Mesendoderm (in vitro differentiated cells): ENCODE measurements around the gene ASTN2.
A peak's percentile ranks its signal among the peaks of the same experiment; 100 is the strongest.

Source experiments
- DNase-seq: peaks from one replicate; pipeline ENCODE4 v3.0.0; 2013
- H2AK5ac ChIP-seq: 2 replicates; pipeline ENCODE4 v1.6.1; 2013; ENCODE audit warnings: low read length, inconsistent platforms
- H2BK120ac ChIP-seq: 2 replicates; pipeline ENCODE4 v1.6.1; 2013; ENCODE audit warnings: low read depth, mild to moderate bottlenecking, low read length, moderate library complexity, mixed read lengths
- H2BK15ac ChIP-seq: replicated peaks from 2 replicates; pipeline ENCODE4 v1.6.1; 2013; ENCODE audit warnings: low read depth, mild to moderate bottlenecking, moderate library complexity
- H2BK5ac ChIP-seq: 2 replicates; pipeline ENCODE4 v1.6.1; 2013; ENCODE audit warnings: low read length, inconsistent platforms
- H3K18ac ChIP-seq: 2 replicates; pipeline ENCODE4 v1.6.1; 2013; ENCODE audit warnings: mild to moderate bottlenecking, low read length, mixed read lengths
- H3K23ac ChIP-seq: one replicate; pipeline ENCODE4 v1.6.1; 2013; ENCODE audit warnings: low read length
- H3K27ac ChIP-seq: 2 replicates; pipeline ENCODE4 v1.5.1; 2013; ENCODE audit warnings: low read depth, mild to moderate bottlenecking, inconsistent platforms, low read length, moderate library complexity
- H3K27me3 ChIP-seq: 2 replicates; pipeline ENCODE4 v1.6.1; 2013; ENCODE audit warnings: low read length, control low read depth, mild to moderate bottlenecking, inconsistent platforms; ENCODE audit not compliant: insufficient read depth, poor library complexity
- H3K36me3 ChIP-seq: 2 replicates; pipeline ENCODE4 v1.6.1; 2013; ENCODE audit warnings: low read length, inconsistent platforms; ENCODE audit not compliant: control insufficient read depth, insufficient read depth
- H3K4ac ChIP-seq: one replicate; pipeline ENCODE4 v1.6.1; 2013; ENCODE audit warnings: low read depth, mild to moderate bottlenecking, low read length, moderate library complexity
- H3K4me1 ChIP-seq: 2 replicates; pipeline ENCODE4 v1.6.1; 2013; ENCODE audit warnings: low read depth, low read length, inconsistent platforms; ENCODE audit not compliant: control insufficient read depth
- H3K4me2 ChIP-seq: 2 replicates; pipeline ENCODE4 v1.6.1; 2013; ENCODE audit warnings: low read length
- H3K4me3 ChIP-seq: 2 replicates; pipeline ENCODE4 v1.5.1; 2013; ENCODE audit warnings: mild to moderate bottlenecking, low read length
- H3K56ac ChIP-seq: one replicate; pipeline ENCODE4 v1.6.1; 2013; ENCODE audit warnings: low read length
- H3K79me1 ChIP-seq: 2 replicates; pipeline ENCODE4 v1.6.1; 2013; ENCODE audit warnings: low read length, inconsistent platforms
- H3K79me2 ChIP-seq: 2 replicates; pipeline ENCODE4 v1.6.1; 2013; ENCODE audit warnings: mild to moderate bottlenecking, low read length; ENCODE audit not compliant: control insufficient read depth, insufficient read depth
- H3K9ac ChIP-seq: 2 replicates; pipeline ENCODE4 v1.6.1; 2013; ENCODE audit warnings: low read length, inconsistent platforms
- H4K5ac ChIP-seq: one replicate; pipeline ENCODE4 v1.6.1; 2013; ENCODE audit warnings: low read length
- H4K8ac ChIP-seq: one replicate; pipeline ENCODE4 v1.6.1; 2013; ENCODE audit warnings: low read depth, mild to moderate bottlenecking, control low read depth, low read length, moderate library complexity
- WGBS: extraction: QIAGEN DNeasy Blood & Tissue Kit; methylation state at CpG from one replicate; pipeline ENCODE4 v1.1.7; 2013; ENCODE audit warnings: low lambda C conversion rate, missing lambda C conversion rate; ENCODE audit not compliant: insufficient coverage; ENCODE audit errors: extremely low coverage; 5-methylcytosine and 5-hydroxymethylcytosine counted together

The ASTN2 gene

DNA sequence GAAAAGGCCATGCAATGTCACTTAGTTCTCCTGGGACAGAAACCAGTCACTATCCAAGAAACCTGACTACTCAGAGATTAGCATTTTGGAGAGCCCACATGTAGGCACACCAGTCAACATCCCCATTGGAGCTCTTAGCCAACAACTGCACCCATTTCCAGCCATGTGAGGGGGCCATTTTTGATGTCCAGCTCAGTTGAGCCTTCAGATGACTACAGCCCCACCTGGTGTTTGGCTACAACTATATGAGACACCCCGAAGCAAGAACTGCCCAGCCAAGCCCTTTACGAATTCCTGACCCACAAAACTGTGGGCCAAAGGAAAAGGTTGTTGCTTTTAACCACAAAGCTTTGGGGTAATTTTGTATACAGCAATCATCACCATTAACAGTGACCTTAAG is 300.1 kb downstream of the ASTN2 start:
- Histone ChIP-seq H3K79me2 (no peaks in the 10 kb centered on the region), H2AK5ac (no peak overlapping the region), H4K8ac (no peak overlapping the region), H3K79me1 (no peaks in the 10 kb centered on the region), H3K23ac (no peak overlapping the region), H2BK15ac (no peak overlapping the region), H3K56ac (no peak overlapping the region), H3K36me3 (no peaks in the 10 kb centered on the region), H4K5ac (no peak overlapping the region), H3K4me3 (no peak overlapping the region), H2BK120ac (no peak overlapping the region), H3K27me3 (no peaks in the 10 kb centered on the region), H2BK5ac (no peak overlapping the region), H3K4ac (no peak overlapping the region), H3K4me2 (no peak overlapping the region), H3K27ac (no peak overlapping the region), H3K18ac (no peak overlapping the region), H3K4me1 (no peaks in the 10 kb centered on the region), H3K9ac (no peak overlapping the region)
- no CpG with 5 or more reads among the region's 2 CpGs for WGBS
- peak; percentile 59 for DNase-seq

DNA sequence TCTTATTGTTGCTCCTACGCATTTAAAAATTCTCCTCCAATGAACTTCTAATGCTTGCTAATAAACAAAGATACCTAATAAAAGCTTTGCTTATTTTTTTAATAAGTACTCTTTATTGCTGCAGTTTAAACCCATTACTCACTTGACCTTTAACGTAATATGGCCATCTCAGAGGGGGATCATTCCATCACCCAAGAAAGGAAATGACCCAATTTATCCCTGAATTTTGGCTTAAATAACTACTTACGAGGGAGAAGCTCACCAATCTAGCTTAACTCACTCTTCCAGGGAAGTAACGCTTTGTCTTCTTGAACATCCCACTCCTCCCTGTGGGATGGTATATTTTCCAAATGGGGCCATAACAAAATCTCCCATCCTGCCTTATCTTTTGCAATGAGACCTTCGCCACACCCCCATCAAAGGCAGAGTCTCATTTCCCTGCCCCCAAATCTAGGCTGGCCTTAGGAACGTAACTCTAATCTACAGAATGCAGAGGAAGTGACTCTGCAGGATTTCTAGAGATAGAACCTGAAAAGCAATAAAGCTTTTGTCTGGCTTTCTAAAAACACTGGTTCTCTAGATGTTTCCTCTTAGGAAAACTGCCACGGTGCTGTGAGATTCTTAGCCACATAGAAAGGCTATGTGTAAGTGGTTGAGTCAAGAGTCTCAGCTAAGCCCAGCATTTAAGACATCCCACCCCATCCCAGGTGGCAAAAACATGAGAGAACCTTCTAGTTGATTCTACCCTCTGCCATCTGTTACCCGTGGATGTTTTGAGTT is 310.0 kb downstream of the ASTN2 start:
- Histone ChIP-seq H3K4me1 (peaks cover 11% of the 10 kb centered on the region), H4K8ac (no peak overlapping the region), H3K36me3 (no peaks in the 10 kb centered on the region), H3K4me3 (no peak overlapping the region), H2BK15ac (peak overlapping the region; percentile 98), H3K79me1 (no peaks in the 10 kb centered on the region), H2AK5ac (no peak overlapping the region), H2BK120ac (peak overlapping the region; percentile 93), H3K4me2 (no peak overlapping the region), H4K5ac (no peak overlapping the region), H3K9ac (no peak overlapping the region), H3K79me2 (no peaks in the 10 kb centered on the region), H3K23ac (no peak overlapping the region), H3K18ac (peak overlapping the region; percentile 91), H3K56ac (peak overlapping the region; percentile 54), H2BK5ac (peak overlapping the region; percentile 61), H3K4ac (peak overlapping the region; percentile 87), H3K27ac (peak overlapping the region; percentile 52), H3K27me3 (no peaks in the 10 kb centered on the region)
- no CpG with 5 or more reads among the region's 8 CpGs for WGBS
- DNase-seq, result peak; percentile 90

DNA sequence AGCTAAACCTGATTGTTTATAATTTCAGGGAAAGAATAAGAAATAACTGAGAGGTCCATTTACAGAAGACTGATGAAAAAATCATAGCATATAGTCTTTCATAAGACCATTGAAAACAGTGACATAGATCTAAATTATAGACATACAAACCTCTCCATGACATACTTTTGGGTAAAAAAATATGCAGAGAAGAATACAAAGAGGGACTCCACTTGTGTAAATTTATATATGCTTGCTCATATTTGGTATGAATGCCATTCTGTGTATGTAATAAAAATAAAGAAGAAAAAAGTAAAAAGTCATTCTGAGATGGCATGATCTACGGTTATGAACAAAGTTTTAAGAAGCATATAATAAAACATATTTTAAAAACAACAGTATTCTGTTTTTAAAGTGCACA is 310.7 kb downstream of the ASTN2 start:
- Histone ChIP-seq H4K5ac (no peak overlapping the region), H3K27me3 (no peaks in the 10 kb centered on the region), H3K27ac (no peak overlapping the region), H3K9ac (no peak overlapping the region), H3K36me3 (no peaks in the 10 kb centered on the region), H2BK5ac (no peak overlapping the region), H3K4me1 (peaks cover 11% of the 10 kb centered on the region), H3K56ac (no peak overlapping the region), H3K4ac (no peak overlapping the region), H4K8ac (no peak overlapping the region), H2BK120ac (no peak overlapping the region), H3K79me2 (no peaks in the 10 kb centered on the region), H3K4me3 (no peak overlapping the region), H2BK15ac (no peak overlapping the region), H2AK5ac (no peak overlapping the region), H3K79me1 (no peaks in the 10 kb centered on the region), H3K23ac (no peak overlapping the region), H3K18ac (no peak overlapping the region), H3K4me2 (no peak overlapping the region)
- no CpG with 5 or more reads among the region's 1 CpG for WGBS
- no peak for DNase-seq

DNA sequence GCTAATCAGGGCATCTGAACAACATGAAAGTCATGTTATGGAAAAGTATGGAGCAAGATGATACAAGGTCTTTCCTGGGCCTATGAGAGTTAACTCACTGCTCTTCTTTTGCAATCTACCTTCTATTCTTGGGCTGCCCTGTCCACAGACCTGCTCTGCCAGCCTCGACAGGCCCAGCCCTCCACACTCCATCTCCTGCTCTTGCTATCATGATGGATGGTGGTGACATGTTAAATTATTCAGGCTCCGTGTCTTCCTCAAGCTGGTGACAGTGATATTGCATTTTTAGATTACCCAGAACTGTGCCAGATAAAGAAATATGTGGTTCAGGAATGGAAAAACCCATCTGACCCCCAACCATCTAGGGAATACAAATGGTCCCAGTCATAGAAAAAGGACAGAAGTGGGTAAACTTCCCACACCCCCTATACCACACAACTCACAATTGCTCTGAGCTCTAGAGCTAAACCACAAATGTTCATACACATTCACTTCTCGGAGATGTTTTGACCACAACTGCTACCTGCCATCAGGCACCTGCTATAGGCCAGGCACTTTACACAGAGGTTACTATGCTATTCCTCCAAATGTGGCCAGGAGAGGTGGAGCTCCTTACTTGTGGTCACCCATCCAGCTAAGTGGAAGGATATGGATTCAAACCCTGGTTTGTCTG is 311.3 kb downstream of the ASTN2 start:
- H4K5ac ChIP-seq, result no peak overlapping the region
- H3K9ac ChIP-seq, result no peak overlapping the region
- no peak overlapping the region for H3K27ac ChIP-seq
- no peak overlapping the region for H2AK5ac ChIP-seq
- no peak overlapping the region for H2BK5ac ChIP-seq
- H3K27me3 ChIP-seq, result no peaks in the 10 kb centered on the region
- H3K23ac ChIP-seq, result no peak overlapping the region
- peaks cover 11% of the 10 kb centered on the region for H3K4me1 ChIP-seq
- H2BK15ac ChIP-seq, result peak overlapping the region; percentile 5
- no peak overlapping the region for H3K4ac ChIP-seq
- no peak overlapping the region for H2BK120ac ChIP-seq
- no peak for DNase-seq
- H4K8ac ChIP-seq, result no peak overlapping the region
- H3K4me3 ChIP-seq, result no peak overlapping the region
- H3K18ac ChIP-seq, result no peak overlapping the region
- no CpG with 5 or more reads among the region's 3 CpGs for WGBS
- no peak overlapping the region for H3K4me2 ChIP-seq
- no peaks in the 10 kb centered on the region for H3K79me2 ChIP-seq
- H3K56ac ChIP-seq, result no peak overlapping the region
- H3K79me1 ChIP-seq, result no peaks in the 10 kb centered on the region
- H3K36me3 ChIP-seq, result no peaks in the 10 kb centered on the region

DNA sequence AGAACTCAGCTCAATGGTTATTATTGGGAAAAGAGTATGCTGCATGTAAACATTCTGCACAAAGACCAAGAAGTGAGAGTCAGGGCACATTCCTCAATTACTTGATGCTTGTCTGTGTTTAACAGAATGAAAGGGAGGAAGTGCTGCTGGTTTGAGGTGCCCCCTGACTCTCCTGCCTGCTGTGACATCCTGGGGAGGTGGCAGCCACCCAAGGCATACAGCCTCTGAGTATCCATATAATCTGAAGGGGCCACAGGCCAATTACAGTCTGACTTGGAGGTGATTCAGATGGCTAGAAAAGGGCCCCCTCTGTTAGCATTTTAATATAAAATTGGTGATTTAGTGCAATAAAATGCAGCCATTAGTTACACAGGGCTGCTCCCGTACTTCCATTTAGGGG is 313.8 kb downstream of the ASTN2 start:
- Histone ChIP-seq H3K56ac (no peak overlapping the region), H2BK120ac (peak overlapping the region; percentile 73), H3K27me3 (no peaks in the 10 kb centered on the region), H3K9ac (no peak overlapping the region), H3K4me3 (no peak overlapping the region), H3K4ac (no peak overlapping the region), H3K23ac (no peak overlapping the region), H2BK15ac (no peak overlapping the region), H4K8ac (no peak overlapping the region), H2BK5ac (no peak overlapping the region), H2AK5ac (no peak overlapping the region), H3K18ac (peak overlapping the region; percentile 63), H3K27ac (no peak overlapping the region), H3K4me2 (no peak overlapping the region), H3K36me3 (no peaks in the 10 kb centered on the region), H4K5ac (no peak overlapping the region), H3K79me2 (no peaks in the 10 kb centered on the region), H3K4me1 (peaks cover 11% of the 10 kb centered on the region), H3K79me1 (no peaks in the 10 kb centered on the region)
- no CpG with 5 or more reads among the region's 1 CpG for WGBS
- no peak for DNase-seq
